Measurements from ENCODE around the gene MMP7. TPM values are rescaled to one million over a fixed set of nuclear protein-coding genes. Genes with fewer than 3 reads are reported as not detected.

MMP7 gene
- total and polyA plus RNA-seq, 2 donors (not counting 1 experiment from before 2014, with no cell fraction given) = 0.17 TPM; not detected in 1

DNA sequence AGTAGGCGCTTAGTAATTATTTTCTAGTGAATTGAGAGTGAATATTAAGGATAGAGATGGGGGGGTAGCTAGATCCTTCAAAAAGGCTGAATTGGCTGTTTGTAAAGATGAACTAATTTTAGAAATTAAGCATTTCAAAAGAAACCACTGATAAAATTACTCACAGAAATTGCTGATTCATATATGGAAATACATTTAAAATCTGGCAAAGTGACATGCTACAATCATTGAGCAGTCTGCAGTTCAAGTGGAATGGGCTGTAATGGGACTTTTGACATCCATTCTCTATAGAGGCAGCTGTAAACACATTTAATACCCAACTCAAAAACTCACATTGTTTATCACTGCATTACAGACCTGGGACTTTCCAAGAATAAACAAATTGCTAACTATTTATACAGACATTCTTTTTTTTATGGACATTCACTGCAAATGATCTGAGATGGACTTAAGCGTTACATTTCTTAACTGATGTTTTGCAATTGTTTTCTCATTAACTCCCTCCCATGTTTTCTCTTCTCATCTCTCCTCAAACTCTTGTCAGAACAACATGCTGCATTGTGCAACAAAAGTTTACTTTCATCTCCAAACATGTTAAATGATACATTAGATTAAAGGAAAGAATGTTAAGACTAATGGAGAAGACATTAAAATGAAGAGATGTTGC lies 42.1 kb upstream of the MMP7 start:
- H3K79me2 ChIP-seq (ENCODE audit: control insufficient read depth, insufficient read depth, low read length) = no peaks in the 10 kb centered on the region
- DNase-seq (ENCODE audit: low read depth in 2 of 2) = peak in 1 of 2 donors; percentile 28
- no peaks in the 10 kb centered on the region for H3K27me3 ChIP-seq (ENCODE audit: control insufficient read depth, insufficient read depth, low read length)
- H3K9ac ChIP-seq (ENCODE audit: insufficient read depth, low read length) = no peak overlapping the region
- no peak overlapping the region for H3K27ac ChIP-seq (ENCODE audit: insufficient read depth, low read length)
- H3K36me3 ChIP-seq (ENCODE audit: control insufficient read depth, insufficient read depth, low read length) = no peaks in the 10 kb centered on the region
- H4K20me1 ChIP-seq (ENCODE audit: control insufficient read depth, extremely low read depth, insufficient read depth, low read length) = no peaks in the 10 kb centered on the region
- no peak overlapping the region for H3K4me2 ChIP-seq (ENCODE audit: extremely low read depth, insufficient read depth, low read length)
- no peaks in the 10 kb centered on the region for H3K9me3 ChIP-seq (ENCODE audit: control insufficient read depth, insufficient read depth, low read depth, low read length)
- no peak overlapping the region for H2AFZ ChIP-seq (ENCODE audit: low read length)
- no peak overlapping the region for H3K4me3 ChIP-seq (replicated peaks in 1 of 4; ENCODE audit: control extremely low read depth in 1 of 4, insufficient read depth in 1 of 4, low read depth in 3 of 4, low read length in 4 of 4)
- TF ChIP-seq EZH2 (IDR thresholded peaks at IDR 0.05; ENCODE audit: low read length, missing control alignments) = no peak
- TF ChIP-seq, protein P1, sequence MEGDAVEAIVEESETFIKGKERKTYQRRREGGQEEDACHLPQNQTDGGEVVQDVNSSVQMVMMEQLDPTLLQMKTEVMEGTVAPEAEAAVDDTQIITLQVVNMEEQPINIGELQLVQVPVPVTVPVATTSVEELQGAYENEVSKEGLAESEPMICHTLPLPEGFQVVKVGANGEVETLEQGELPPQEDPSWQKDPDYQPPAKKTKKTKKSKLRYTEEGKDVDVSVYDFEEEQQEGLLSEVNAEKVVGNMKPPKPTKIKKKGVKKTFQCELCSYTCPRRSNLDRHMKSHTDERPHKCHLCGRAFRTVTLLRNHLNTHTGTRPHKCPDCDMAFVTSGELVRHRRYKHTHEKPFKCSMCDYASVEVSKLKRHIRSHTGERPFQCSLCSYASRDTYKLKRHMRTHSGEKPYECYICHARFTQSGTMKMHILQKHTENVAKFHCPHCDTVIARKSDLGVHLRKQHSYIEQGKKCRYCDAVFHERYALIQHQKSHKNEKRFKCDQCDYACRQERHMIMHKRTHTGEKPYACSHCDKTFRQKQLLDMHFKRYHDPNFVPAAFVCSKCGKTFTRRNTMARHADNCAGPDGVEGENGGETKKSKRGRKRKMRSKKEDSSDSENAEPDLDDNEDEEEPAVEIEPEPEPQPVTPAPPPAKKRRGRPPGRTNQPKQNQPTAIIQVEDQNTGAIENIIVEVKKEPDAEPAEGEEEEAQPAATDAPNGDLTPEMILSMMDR (conservative IDR thresholded peaks at IDR 0.05 in 1 of 2, IDR thresholded peaks at IDR 0.05 in 1 of 2; ENCODE audit: low read depth in 1 of 2, low read length in 2 of 2) = no peak
- no peaks in the 10 kb centered on the region for H3K4me1 ChIP-seq (ENCODE audit: control insufficient read depth, extremely low read depth, insufficient read depth, low read length)

DNA sequence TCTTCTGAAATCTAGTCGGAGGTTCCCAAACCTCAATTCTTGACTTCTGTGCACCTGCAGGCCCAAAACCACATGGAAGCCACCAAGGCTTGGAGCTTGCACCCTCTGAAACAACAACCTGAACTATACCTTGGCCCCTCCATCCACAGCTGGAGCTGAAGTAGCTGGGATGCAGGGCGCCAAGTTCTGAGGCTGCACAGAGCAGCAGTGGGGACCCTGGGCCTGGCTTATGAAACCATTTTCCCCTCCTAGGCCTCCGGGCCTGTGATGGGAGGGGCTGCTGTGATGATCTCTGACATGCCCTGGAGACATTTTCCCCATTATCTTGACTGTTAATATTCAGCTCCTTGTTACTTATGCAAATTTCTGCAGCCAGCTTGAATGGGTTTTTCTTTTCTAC lies 38.3 kb upstream of the MMP7 start:
- no peak for TF ChIP-seq EZH2 (IDR thresholded peaks at IDR 0.05; ENCODE audit: low read length, missing control alignments)
- TF ChIP-seq, protein P1 (conservative IDR thresholded peaks at IDR 0.05 in 1 of 2, IDR thresholded peaks at IDR 0.05 in 1 of 2; ENCODE audit: low read depth in 1 of 2, low read length in 2 of 2) = no peak

DNA sequence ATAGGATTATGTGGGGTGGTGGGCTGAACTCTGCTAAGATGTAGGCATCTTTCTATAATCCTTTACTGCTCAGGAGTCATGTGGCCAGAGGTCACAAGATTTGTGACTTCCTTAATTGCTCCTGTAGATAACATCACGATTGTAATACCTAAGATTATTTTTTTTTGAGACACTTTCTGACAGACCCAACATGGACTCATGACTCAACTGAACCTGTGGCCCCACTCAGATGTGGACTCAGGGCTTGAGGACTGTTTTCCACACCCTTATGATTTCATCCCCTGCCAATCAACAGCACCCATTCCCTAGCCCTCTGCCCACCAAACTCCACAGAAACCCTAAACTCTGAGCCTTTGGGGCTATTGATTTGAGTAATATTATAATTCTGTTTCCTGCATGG lies 35.6 kb upstream of the MMP7 start:
- peaks cover 4% of the 10 kb centered on the region for H3K4me1 ChIP-seq (ENCODE audit: control insufficient read depth, extremely low read depth, insufficient read depth, low read length)
- no peak for TF ChIP-seq EZH2 (IDR thresholded peaks at IDR 0.05; ENCODE audit: low read length, missing control alignments)
- TF ChIP-seq, protein P1 (conservative IDR thresholded peaks at IDR 0.05 in 1 of 2, IDR thresholded peaks at IDR 0.05 in 1 of 2; ENCODE audit: low read depth in 1 of 2, low read length in 2 of 2) = no peak

More for the DNA sequence above, 38.3 kb upstream of the MMP7 start:
- Histone ChIP-seq H4K20me1 (ENCODE audit: control insufficient read depth, extremely low read depth, insufficient read depth, low read length) (no peaks in the 10 kb centered on the region), H3K4me1 (ENCODE audit: control insufficient read depth, extremely low read depth, insufficient read depth, low read length) (no peaks in the 10 kb centered on the region), H3K9ac (ENCODE audit: insufficient read depth, low read length) (no peak overlapping the region), H3K79me2 (ENCODE audit: control insufficient read depth, insufficient read depth, low read length) (no peaks in the 10 kb centered on the region), H3K27me3 (ENCODE audit: control insufficient read depth, insufficient read depth, low read length) (no peaks in the 10 kb centered on the region), H3K9me3 (ENCODE audit: control insufficient read depth, insufficient read depth, low read depth, low read length) (no peaks in the 10 kb centered on the region), H2AFZ (ENCODE audit: low read length) (no peak overlapping the region), H3K4me3 (replicated peaks in 1 of 4; ENCODE audit: control extremely low read depth in 1 of 4, insufficient read depth in 1 of 4, low read depth in 3 of 4, low read length in 4 of 4) (no peak overlapping the region), H3K36me3 (ENCODE audit: control insufficient read depth, insufficient read depth, low read length) (no peaks in the 10 kb centered on the region), H3K4me2 (ENCODE audit: extremely low read depth, insufficient read depth, low read length) (no peak overlapping the region), H3K27ac (ENCODE audit: insufficient read depth, low read length) (no peak overlapping the region)
- no peak for DNase-seq (ENCODE audit: low read depth in 2 of 2)

More for the DNA sequence above, 35.6 kb upstream of the MMP7 start:
- Histone ChIP-seq H3K36me3 (ENCODE audit: control insufficient read depth, insufficient read depth, low read length) (no peaks in the 10 kb centered on the region), H3K4me3 (replicated peaks in 1 of 4; ENCODE audit: control extremely low read depth in 1 of 4, insufficient read depth in 1 of 4, low read depth in 3 of 4, low read length in 4 of 4) (no peak overlapping the region), H3K4me2 (ENCODE audit: extremely low read depth, insufficient read depth, low read length) (no peak overlapping the region), H3K9me3 (ENCODE audit: control insufficient read depth, insufficient read depth, low read depth, low read length) (no peaks in the 10 kb centered on the region), H3K27ac (ENCODE audit: insufficient read depth, low read length) (no peak overlapping the region), H2AFZ (ENCODE audit: low read length) (no peak overlapping the region), H3K9ac (ENCODE audit: insufficient read depth, low read length) (no peak overlapping the region), H3K27me3 (ENCODE audit: control insufficient read depth, insufficient read depth, low read length) (no peaks in the 10 kb centered on the region), H3K79me2 (ENCODE audit: control insufficient read depth, insufficient read depth, low read length) (no peaks in the 10 kb centered on the region), H4K20me1 (ENCODE audit: control insufficient read depth, extremely low read depth, insufficient read depth, low read length) (no peaks in the 10 kb centered on the region)
- no peak for DNase-seq (ENCODE audit: low read depth in 2 of 2)
